GM12891 (cell line): ENCODE results near the gene SPACA7.

Source experiments
- POLR2A ChIP-seq: IDR thresholded peaks from 2 replicates; pipeline ENCODE4 v1.6.1; 2011; ENCODE audit warnings: low read depth, low read length, control low read depth
- POLR2AphosphoS5 ChIP-seq: IDR thresholded peaks from 2 replicates; pipeline ENCODE4 v1.6.1; 2011; ENCODE audit warnings: low read depth, low read length, control low read depth
- TAF1 ChIP-seq: IDR thresholded peaks from 2 replicates; pipeline ENCODE4 v1.6.1; 2011; ENCODE audit warnings: low read depth, low read length, control low read depth

GRCh38 chr13:112446347-112446861 is 70.2 kb downstream of the SPACA7 start:
- TF ChIP-seq TAF1 (no peak), POLR2A (no peak), POLR2AphosphoS5 (no peak)
